Left lobe of liver (tissue), 2 donors: ENCODE data around the gene SMURF2. TPM values are rescaled to one million over a fixed set of nuclear protein-coding genes. Genes with fewer than 3 reads are reported as not detected.
A peak's percentile ranks its signal among the peaks of the same experiment; 100 is the strongest.

Source experiments
- ATAC-seq: fragments of 200-7000 bp; cut with Tn5 transposase; one replicate; pipeline ENCODE4 v1.9.1; 2020; ENCODE audit warnings: mild to moderate bottlenecking, moderate library complexity
- DNase-seq: peaks from one replicate; pipeline ENCODE4 v3.0.0-alpha.2; 2020; ENCODE audit warnings: low spot score
- total RNA-seq: library from RNA; stranded (reverse); gene quantifications from one replicate; pipeline ENCODE4 v1.2.1, GENCODE V29; 2021
- donor health status: DM: no; HTN: no; CAD: no; lungs with moderate emphysema.
- donor health status: DM: no; HTN: yes; CAD: no.

SMURF2 gene
- total RNA-seq, 1 donor from 2014 or later, result 2.2 TPM

DNA sequence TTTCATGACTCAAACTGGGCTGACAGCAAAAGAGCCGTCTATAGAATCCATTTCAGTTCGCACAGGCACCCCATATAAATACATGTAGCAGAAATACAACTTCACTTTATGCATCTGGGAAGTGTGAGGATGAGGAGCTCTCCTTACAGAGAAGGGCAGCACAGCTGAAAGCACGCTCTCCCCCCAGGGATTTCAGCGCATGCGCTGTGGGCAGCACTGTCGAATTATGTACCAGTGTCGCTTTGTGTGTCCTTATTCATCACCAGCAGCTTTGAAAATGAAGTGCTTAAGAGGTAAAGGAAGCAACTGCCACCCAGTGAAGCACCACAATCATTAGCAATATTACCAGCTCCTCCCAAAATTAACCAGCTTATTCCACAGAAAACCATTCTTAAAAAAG, 115.4 kb downstream of the SMURF2 start:
- ATAC-seq, result no peak
- DNase-seq, result no peak

- DNase-seq (no peak), ATAC-seq (no peak)
These were observed 117.4 kb downstream of the SMURF2 start for GRCh38 chr17:64544742-64545141.

DNA sequence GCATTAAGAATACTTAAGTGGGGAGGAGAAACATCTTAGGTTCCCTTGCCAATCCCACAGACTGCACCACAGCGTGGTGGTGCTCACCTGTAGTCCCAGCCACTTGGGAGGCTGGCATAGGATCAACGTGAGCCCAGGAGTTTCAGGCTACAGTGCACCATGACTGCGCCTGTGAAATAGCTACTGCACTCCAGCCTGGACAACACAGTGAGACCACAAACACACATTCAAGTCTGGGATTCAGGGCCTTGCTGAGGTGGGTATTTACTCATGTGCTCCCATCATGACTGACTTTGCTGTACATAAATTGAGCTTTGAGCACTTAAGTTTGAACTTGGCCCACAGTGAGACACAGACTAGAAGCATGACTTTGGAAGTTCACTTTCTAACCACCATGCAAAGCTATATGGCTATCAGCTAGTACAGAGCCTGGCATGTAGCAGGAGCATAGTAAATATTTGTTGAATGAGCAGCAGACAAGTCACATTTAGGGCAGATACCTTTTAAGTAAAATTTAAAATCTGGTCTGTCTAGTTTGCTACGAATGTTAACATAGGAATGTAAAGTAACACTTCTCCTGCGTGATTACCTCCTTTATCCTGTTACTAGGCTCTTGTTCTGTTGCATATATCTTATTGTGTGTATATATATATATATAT, 121.9 kb downstream of the SMURF2 start:
- ATAC-seq, result no peak
- no peak for DNase-seq

GRCh38 chr17:64538508-64539130, 123.5 kb downstream of the SMURF2 start:
- ATAC-seq (no peak), DNase-seq (no peak)

DNA sequence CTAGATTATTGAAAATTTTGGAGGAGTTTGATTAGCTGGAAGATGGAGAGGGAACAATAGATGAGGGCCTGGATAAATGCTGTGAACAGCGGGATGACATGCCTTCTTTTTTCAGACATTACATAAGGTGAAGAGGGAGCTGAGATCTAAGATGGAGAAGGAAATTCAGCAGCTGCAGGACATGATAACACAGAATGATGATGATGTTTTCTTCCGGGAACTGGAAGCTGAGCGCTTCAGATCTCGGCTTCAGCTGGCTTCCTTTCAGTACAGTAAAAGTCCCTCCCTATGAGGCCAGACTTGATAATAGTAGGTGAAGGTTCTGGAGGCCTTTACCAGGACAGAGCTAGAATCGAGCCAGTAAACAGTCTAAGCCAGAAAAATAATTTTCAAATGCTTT, 124.6 kb downstream of the SMURF2 start:
- no peak for DNase-seq
- peak; percentile 38 for ATAC-seq

- DNase-seq (no peak), ATAC-seq (no peak)
These were observed 125.2 kb downstream of the SMURF2 start for GRCh38 chr17:64536913-64537312.

DNA sequence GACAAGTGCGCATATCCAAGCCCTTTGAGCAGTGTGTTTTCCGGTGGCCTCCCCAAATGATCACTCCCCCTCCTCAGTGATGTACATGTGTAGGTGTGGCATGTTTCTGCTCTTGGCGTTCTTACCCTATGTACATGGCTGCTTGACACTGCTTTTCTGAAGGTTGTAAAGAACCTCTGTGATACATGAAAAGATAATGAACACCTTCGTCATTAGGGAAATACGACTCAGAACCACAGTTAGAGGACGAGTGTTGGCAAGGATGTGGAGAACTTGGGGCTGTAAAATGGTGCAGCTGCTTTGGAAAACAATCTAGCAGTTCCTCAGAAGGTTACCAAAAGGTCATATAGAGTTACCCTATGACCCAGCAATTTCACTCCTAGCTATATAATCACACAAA, 126.8 kb downstream of the SMURF2 start:
- no peak for ATAC-seq
- DNase-seq, result no peak

- DNase-seq (no peak), ATAC-seq (peak; percentile 65)
These were observed 127.9 kb downstream of the SMURF2 start for GRCh38 chr17:64534187-64534586.

GRCh38 chr17:64533784-64534183, 128.3 kb downstream of the SMURF2 start:
- no peak for ATAC-seq
- DNase-seq, result no peak

GRCh38 chr17:64532409-64532808, 129.7 kb downstream of the SMURF2 start:
- no peak for ATAC-seq
- DNase-seq, result no peak

- DNase-seq (no peak), ATAC-seq (no peak)
These were observed 130.1 kb downstream of the SMURF2 start for GRCh38 chr17:64531955-64532371.

DNA sequence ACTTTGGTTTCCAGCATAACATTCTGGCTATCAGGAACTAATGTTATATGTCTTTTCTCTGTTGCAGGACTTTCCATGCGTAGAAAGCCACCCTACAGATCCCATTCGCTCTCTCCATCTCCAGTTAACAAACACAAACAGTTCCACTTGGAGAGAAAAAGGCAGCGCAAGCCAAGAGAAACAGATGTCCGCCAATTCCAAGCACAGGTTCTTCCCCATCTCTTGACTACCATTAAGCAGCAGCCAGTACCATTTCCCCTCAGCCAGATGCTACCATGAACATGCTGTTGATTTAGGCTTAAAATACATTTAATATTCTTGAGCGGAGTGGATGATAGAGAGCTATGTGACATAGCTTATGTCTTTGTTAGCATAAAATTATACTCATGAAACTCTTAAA, 132.9 kb downstream of the SMURF2 start:
- ATAC-seq (no peak), DNase-seq (no peak)

DNA sequence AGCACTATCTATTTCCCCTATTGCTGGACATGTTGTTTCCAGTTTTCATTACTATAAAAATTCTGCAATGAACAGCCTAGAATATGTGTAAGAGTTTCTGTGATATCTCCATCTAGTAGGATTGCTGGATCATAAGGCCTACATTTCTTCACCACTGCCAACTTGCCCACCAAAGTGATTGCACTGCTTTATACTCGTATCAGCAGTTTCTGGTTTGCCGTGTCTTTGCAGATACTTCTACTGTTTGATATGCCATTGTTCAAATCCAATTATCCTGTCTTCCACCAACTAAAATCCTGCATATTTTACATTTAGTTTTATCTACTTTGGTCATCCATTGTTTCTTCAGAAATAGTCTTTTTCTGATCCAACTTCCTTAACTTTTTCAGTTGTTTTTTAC, 134.2 kb downstream of the SMURF2 start:
- ATAC-seq (no peak), DNase-seq (no peak)

GRCh38 chr17:64520359-64520758, 141.7 kb downstream of the SMURF2 start:
- DNase-seq (no peak), ATAC-seq (no peak)

GRCh38 chr17:64519601-64520000, 142.5 kb downstream of the SMURF2 start:
- ATAC-seq (no peak), DNase-seq (no peak)

DNA sequence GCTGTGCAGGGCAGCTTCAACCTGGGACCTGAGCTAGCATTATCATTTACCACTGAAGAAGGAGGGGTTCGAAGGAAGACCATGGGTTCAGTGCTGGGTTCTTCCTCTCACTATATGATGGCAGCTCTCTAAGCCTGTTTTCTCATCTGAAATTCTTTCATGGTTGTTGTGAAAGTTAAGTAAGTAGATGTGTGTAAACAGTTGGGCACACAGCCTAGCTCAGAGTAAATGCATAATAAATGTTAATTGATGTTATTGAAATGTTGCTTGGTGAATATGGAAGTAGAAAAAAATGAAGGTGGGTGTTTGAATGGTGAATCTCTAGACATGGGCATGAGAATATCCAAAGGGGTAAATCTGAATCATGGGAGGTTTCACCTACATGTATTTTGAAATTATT, 146.3 kb downstream of the SMURF2 start:
- ATAC-seq, result no peak
- DNase-seq, result no peak

GRCh38 chr17:64515419-64515818, 146.7 kb downstream of the SMURF2 start:
- ATAC-seq (no peak), DNase-seq (no peak)

DNA sequence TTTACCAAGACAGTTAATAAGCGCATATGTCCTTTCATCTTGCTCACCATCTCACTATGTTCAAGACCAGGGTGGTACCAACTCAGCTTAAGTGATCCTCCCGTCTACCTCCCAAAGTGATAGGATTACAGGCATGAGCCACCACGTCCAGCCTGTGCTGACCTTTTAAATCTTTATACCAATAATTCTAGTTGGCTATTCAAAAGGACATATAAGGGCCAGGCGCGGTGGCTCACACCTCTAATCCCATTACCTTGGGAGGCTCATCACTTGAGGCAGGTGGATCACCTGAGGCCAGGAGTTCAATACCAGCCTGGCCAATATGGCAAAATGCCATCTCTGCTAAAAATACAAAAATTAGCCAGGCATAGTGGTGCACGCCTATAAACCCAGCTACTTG, 152.9 kb downstream of the SMURF2 start:
- DNase-seq (no peak), ATAC-seq (no peak)

- ATAC-seq (no peak), DNase-seq (no peak)
These were observed 153.4 kb downstream of the SMURF2 start for GRCh38 chr17:64508683-64509082.

GRCh38 chr17:64507413-64507782, 154.7 kb downstream of the SMURF2 start:
- no peak for DNase-seq
- peak; percentile 38 for ATAC-seq

- DNase-seq, result peak; percentile 93
- ATAC-seq, result peak; percentile 70
These were observed 155.3 kb downstream of the SMURF2 start, which contains the start of gene CEP95 for GRCh38 chr17:64506576-64507412. CEP95 (plus strand) TSS chr17:64506977; CDS start chr17:64507098, 121 bp downstream.

- ATAC-seq (peak; percentile 80), DNase-seq (peak; percentile 97)
These were observed 155.9 kb downstream of the SMURF2 start, which contains the start of gene DDX5 for GRCh38 chr17:64506201-64506575. DDX5 (minus strand) TSS chr17:64506289; CDS start chr17:64506119, 170 bp downstream.
